Osteoblast (primary cell): Measurements from ENCODE around the gene PLOD1. TPM values are rescaled to one million over a fixed set of nuclear protein-coding genes. Genes with fewer than 3 reads are reported as not detected.

Experiments used
- DNase-seq: peaks from one replicate; pipeline ENCODE4 v3.0.0; 2011; ENCODE audit warnings: low spot score, mixed read lengths; ENCODE audit not compliant: insufficient read length; ENCODE audit errors: missing footprints
- H2AFZ ChIP-seq: 2 replicates; pipeline ENCODE4 v1.6.0; 2011; ENCODE audit warnings: mild to moderate bottlenecking, low read length
- H3K27ac ChIP-seq: 2 replicates; pipeline ENCODE4 v1.5.1; 2011; ENCODE audit warnings: mild to moderate bottlenecking, low read depth, low read length, moderate library complexity
- H3K27me3 ChIP-seq: 2 replicates; pipeline ENCODE4 v1.6.0; 2012; ENCODE audit warnings: mild to moderate bottlenecking, control low read depth, inconsistent platforms, low read length, moderate library complexity; ENCODE audit not compliant: insufficient read depth
- H3K36me3 ChIP-seq: 2 replicates; pipeline ENCODE4 v1.5.1; 2011; ENCODE audit warnings: mild to moderate bottlenecking, low read length, control low read depth, moderate library complexity; ENCODE audit not compliant: insufficient read depth
- H3K4me1 ChIP-seq: 2 replicates; pipeline ENCODE4 v1.5.1; 2011; ENCODE audit warnings: mild to moderate bottlenecking, low read length, control low read depth, moderate library complexity; ENCODE audit not compliant: insufficient read depth
- H3K4me2 ChIP-seq: 2 replicates; pipeline ENCODE4 v1.6.0; 2011; ENCODE audit warnings: mild to moderate bottlenecking, low read length; ENCODE audit not compliant: insufficient read depth
- H3K4me3 ChIP-seq: fragments of 200-600 bp; sonication (generic); 3 replicates; pipeline ENCODE4 v1.5.1; 2012; ENCODE audit warnings: mild to moderate bottlenecking, low read length, inconsistent platforms; ENCODE audit not compliant: insufficient read depth
- H3K79me2 ChIP-seq: 2 replicates; pipeline ENCODE4 v1.6.0; 2012; ENCODE audit warnings: mild to moderate bottlenecking, low read length, control low read depth, inconsistent platforms; ENCODE audit not compliant: insufficient read depth
- H3K9me3 ChIP-seq: 2 replicates; pipeline ENCODE4 v1.5.1; 2011; ENCODE audit warnings: low read depth, low read length, control low read depth
- H4K20me1 ChIP-seq: 2 replicates; pipeline ENCODE4 v1.6.0; 2012; ENCODE audit warnings: mild to moderate bottlenecking, low read length, control low read depth; ENCODE audit not compliant: insufficient read depth
- total RNA-seq: library from RNA; depleted of rRNA; stranded (reverse); fragments of >200 nt; gene quantifications from 2 replicates; pipeline ENCODE4 v1.2.3, GENCODE V29; 2012
- TF ChIP-seq, protein P1 (sequence below): IDR thresholded peaks from 2 replicates; pipeline ENCODE4 v1.5.1; 2011; ENCODE audit warnings: mild to moderate bottlenecking, low read depth, low read length, moderate library complexity; ENCODE audit errors: extremely low read depth

The PLOD1 gene
- total RNA-seq, 1 donor, result 281 TPM

DNA sequence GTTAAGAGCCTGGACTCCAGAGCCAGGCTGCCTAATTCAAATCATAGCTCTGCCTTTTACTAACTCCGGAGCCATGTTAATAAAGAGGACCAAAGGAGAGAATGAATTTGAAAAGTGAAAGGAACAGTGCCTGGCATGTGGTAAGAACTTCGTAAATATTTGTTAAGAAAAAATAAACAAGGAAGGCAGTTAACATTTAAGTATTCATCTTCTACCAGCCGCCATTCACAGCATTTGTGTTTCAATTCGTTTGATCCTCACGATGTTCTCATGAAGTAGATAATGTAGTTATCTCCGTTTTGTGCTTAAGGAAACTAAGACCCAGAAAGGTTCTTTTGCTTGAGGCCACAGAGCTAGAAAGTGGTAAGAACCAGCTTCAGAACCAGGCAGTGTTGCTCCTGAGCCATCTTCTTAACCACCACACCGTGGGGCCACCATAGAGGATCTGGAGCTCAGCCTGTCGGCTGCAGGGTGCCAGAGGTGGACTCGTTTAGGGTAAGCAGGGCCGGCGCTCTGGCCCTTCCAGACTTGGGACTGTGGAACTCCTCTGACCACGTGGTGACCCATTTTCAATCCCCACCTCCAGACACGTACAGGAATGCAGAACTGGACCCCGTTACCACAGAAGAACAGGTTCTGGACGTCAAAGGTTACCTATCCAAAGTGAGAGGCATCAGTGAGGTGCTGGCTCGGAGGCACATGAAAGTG is 57.6 kb downstream of the PLOD1 start:
- no peaks in the 10 kb centered on the region for H3K9me3 ChIP-seq
- peaks cover 41% of the 10 kb centered on the region for H3K79me2 ChIP-seq
- H3K27ac ChIP-seq, result no peak overlapping the region
- TF ChIP-seq, protein P1, sequence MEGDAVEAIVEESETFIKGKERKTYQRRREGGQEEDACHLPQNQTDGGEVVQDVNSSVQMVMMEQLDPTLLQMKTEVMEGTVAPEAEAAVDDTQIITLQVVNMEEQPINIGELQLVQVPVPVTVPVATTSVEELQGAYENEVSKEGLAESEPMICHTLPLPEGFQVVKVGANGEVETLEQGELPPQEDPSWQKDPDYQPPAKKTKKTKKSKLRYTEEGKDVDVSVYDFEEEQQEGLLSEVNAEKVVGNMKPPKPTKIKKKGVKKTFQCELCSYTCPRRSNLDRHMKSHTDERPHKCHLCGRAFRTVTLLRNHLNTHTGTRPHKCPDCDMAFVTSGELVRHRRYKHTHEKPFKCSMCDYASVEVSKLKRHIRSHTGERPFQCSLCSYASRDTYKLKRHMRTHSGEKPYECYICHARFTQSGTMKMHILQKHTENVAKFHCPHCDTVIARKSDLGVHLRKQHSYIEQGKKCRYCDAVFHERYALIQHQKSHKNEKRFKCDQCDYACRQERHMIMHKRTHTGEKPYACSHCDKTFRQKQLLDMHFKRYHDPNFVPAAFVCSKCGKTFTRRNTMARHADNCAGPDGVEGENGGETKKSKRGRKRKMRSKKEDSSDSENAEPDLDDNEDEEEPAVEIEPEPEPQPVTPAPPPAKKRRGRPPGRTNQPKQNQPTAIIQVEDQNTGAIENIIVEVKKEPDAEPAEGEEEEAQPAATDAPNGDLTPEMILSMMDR, result no peak
- H3K4me3 ChIP-seq, result no peak overlapping the region
- H2AFZ ChIP-seq, result no peak overlapping the region
- peaks cover 14% of the 10 kb centered on the region for H4K20me1 ChIP-seq
- no peaks in the 10 kb centered on the region for H3K27me3 ChIP-seq
- no peak for DNase-seq
- peaks cover 53% of the 10 kb centered on the region for H3K36me3 ChIP-seq
- no peak overlapping the region for H3K4me2 ChIP-seq
- no peaks in the 10 kb centered on the region for H3K4me1 ChIP-seq

DNA sequence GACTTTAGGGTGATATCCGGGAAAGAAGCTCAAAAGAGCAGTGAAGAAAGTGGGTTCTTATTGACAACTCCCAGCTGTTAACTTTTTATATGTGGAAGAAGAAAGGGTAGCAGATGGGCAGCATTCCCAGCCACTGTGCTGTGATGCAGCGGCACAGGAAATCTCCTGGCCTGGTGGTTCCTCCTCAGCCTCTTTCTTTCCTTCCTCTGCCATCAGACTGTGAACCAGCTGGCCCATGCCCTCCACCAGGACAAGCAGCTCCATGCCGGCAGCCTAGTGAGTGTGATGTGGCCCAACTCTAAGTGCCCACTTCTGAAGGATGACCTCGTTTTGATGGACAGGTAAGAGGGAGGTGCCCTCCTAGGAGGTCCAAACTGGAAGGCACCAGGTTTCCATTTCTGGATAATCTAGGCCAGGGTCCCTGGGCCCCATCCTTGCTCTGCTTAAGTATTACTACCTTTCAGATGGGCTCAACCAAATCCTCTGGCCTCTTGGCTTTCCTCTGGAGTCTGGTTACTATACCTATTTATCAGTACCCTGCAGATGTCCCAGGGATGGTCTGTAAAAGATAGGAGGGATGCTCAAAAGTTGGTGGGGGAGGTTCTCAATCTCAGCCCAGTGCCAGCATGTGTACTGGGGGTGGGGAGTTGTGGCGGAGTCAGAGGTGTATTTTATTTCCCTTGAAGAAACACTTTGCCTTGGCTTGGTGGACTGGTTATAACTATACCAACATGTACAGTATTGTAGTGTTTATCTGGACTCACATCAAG is 62.7 kb downstream of the PLOD1 start:
- Histone ChIP-seq H3K4me1 (peaks cover 2% of the 10 kb centered on the region), H3K4me2 (no peak overlapping the region), H3K36me3 (peaks cover 63% of the 10 kb centered on the region), H3K27me3 (no peaks in the 10 kb centered on the region), H3K27ac (no peak overlapping the region), H3K79me2 (no peaks in the 10 kb centered on the region), H4K20me1 (no peaks in the 10 kb centered on the region), H2AFZ (no peak overlapping the region), H3K9me3 (no peaks in the 10 kb centered on the region), H3K4me3 (no peak overlapping the region)
- TF ChIP-seq, protein P1, result no peak
- DNase-seq, result peak; percentile 47

DNA sequence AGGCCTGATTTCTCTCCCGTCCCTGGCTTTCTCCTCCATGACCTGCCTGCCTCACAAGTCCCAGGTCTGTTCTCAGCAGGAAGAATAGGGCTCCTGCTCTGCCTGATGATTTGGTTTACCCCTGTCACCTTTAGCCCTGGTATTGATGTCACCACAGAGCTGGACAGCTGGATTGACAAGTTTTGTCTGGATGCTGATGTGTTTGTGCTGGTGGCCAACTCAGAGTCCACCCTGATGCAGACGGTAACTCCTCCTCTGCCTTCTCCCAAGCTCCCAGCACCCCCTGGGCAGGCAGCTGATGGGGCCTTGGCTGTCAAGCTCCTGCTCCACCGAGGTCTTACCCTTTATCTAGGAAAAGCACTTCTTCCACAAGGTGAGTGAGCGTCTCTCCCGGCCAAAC is 64.1 kb downstream of the PLOD1 start:
- Histone ChIP-seq H4K20me1 (no peaks in the 10 kb centered on the region), H3K79me2 (no peaks in the 10 kb centered on the region), H3K36me3 (peaks cover 63% of the 10 kb centered on the region), H3K4me1 (peaks cover 2% of the 10 kb centered on the region), H3K27me3 (no peaks in the 10 kb centered on the region), H3K4me2 (no peak overlapping the region), H3K27ac (no peak overlapping the region), H3K4me3 (no peak overlapping the region), H3K9me3 (no peaks in the 10 kb centered on the region), H2AFZ (no peak overlapping the region)
- TF ChIP-seq, protein P1, result no peak
- DNase-seq, result no peak

DNA sequence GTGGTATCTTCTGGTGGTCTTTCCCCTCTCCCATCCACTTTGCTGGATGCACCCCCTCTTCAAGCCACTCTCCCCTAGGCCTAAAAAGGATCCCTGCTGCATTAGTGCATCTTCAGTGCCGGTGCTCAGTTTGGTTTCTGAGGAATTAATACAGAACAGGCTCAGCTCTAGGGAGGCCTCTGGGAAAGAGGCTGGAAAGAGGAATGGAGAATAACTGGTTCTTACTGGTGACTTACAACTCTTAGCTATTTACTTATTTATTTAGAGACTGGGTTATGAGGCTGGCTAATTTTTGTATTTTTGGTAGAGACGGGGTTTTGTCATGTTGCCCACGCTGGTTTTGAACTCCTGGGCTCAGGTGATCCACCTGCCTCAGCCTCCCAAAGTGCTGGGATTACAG is 64.7 kb downstream of the PLOD1 start:
- H3K27me3 ChIP-seq, result no peaks in the 10 kb centered on the region
- H2AFZ ChIP-seq, result no peak overlapping the region
- H3K4me1 ChIP-seq, result peaks cover 2% of the 10 kb centered on the region
- H3K36me3 ChIP-seq, result peaks cover 64% of the 10 kb centered on the region
- TF ChIP-seq, protein P1, result no peak
- H3K9me3 ChIP-seq, result no peaks in the 10 kb centered on the region
- no peak overlapping the region for H3K4me3 ChIP-seq
- no peak for DNase-seq
- no peaks in the 10 kb centered on the region for H3K79me2 ChIP-seq
- no peaks in the 10 kb centered on the region for H4K20me1 ChIP-seq
- H3K27ac ChIP-seq, result no peak overlapping the region
- no peak overlapping the region for H3K4me2 ChIP-seq
